GM19463 (cell line): Measurements from ENCODE around the gene PPP1R12C.
"Not testable (repeated sequence)": the region's sequence is repeated elsewhere in the genome, so short reads cannot be mapped to it uniquely, and the experiment has no call there.

ENCODE experiments used
- ATAC-seq: cut with Tn5 transposase; IDR thresholded peaks from one replicate; pipeline ENCODE4 v1.9.1; 2021; ENCODE audit warnings: mild to moderate bottlenecking, moderate library complexity; ENCODE audit not compliant: unreplicated experiment

PPP1R12C gene

DNA sequence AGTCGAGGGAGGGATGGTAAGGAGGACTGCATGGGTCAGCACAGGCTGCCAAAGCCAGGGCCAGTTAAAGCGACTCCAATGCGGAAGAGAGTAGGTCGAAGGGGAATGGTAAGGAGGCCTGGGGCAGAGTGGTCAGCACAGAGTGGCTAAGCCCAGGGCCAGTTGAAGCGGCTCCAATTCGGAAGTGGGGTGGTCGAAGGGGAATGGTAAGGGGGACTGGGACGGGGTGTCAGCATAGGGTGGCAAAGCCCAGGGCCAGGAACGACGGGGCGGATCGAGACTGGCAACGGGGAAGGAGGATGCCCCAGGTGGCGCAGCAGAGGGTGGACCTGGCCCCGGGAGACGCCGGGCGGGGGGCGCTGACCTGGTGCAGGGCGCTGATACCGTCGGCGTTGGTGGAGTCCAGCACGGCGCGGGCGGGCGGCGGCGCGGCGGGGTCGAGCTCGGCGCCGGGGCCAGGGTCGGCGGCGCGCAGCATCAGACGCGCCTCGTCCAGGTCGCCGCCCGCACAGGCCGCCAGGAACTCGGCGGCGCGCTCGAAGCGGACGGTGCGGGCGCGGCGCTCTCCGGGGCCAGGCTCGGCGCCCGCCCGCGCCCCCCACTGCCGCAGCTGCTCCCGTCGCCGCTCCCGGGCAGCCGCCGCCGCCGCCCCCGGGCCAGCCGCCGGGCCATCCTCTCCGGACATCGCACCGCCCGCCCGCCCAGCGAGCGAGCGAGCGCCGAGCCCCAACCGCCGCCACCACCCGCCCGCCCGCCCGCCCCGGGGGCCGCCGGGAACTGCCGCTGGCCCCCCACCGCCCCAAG, at the start of gene PPP1R12C:
PPP1R12C (minus strand) TSS at position 779 of the 804 bp plus-strand sequence; CDS start at position 685, 94 bp downstream.
- peak; percentile 5 for ATAC-seq

DNA sequence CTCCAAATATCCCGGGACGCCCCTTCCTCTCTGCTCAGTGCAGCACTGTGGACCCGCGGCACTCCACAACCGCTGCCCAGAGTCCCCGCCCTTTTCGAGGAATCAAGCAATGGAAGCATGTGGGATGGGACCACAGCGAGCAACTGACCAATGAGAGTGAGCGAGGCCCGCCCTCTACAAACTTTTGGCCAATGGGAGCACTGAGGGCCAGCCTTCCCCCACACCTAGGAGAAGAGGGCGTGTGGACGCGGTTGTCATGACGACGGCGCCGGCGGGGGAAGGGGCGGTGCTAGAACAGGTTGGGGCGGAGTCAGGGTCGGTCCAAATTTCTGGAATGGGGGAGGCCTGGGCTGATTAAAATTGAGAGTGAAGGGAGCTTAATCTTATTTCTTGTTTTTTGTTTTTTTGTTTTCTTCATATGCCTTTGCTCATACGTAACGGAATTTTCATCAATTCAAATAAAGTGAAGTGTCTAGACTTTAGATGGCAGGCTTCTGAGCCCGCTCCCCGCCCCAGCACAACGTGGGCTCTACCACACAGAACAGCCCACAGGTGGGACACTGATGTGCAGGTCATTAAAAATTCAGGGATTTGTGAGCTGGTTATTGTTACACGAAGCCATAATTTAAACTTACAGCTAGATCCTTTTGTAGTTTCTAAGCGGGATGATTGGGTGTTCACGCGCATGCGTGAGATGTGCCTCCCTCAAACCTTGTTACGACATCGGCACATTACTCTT, 49.3 kb upstream of the PPP1R12C start, which contains the start of gene DNAAF3:
DNAAF3 (minus strand) TSS at position 84 of the 739 bp plus-strand sequence. CDS start 200 bp downstream, outside the sequence.
- peak; percentile 87 for ATAC-seq

DNA sequence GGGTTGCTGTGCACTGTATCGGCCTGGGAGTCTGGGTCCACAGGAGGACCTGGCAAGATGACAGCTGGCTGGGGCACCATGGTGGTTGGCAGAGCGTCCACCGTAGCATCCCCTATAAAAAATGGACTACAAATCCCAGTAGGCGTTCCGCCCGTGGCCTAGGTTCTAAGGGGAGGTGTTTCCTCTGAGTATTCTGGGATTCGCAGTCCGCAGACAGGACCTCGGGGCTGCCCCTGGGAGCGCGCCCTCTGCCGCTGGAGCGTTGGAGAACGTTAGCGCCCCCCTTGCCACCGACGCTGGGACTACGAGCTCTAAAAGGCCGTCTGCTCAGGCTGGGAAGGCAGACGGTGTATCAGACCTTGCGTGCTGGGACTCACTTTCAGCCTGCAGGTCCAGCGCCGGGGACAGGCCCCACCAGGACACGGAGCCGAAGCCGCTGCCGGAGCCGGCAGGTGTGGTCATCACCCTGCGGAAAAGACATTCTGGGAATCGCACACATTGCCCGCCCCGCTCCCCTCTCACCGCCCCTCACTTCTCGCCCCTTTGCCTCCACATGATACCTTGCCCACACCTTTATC, 48.6 kb upstream of the PPP1R12C start:
- ATAC-seq: no peak

DNA sequence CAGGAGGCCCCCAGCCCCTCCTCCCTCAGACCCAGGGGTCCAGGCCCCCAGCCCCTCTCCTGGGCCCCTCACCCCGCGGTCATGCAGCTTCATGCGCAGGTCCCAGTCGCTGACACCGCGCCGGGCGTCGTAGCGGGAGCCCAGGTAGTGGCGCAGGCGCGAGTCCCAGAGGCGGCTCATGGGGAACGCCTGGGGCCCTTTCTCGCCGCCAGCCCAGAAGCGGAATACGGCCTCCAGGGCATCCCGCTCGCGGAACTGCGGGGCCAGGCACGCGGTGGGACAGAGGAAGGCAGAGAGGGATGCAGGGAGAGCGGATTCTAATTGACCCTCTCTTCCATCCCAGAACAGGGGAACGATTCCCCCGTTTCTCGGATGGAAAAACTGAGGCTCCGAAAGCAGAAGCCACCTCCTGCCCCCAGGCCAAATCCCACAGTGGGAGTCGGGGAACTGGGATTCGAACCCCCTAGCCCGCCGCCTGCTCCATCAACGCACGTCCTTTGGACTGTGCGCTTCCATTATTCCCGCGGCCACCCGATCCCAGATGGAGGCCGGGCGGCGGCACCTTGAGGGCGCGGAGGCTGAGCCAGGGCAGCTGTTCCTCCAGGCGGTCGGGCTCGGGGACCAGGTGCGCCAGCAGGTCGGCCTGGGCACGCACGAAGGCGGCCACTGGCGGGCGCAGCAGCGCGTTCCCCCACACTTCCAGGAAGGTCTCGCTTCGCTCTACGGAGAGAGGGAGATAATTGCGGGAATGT, 44.3 kb upstream of the PPP1R12C start:
- no peak for ATAC-seq

DNA sequence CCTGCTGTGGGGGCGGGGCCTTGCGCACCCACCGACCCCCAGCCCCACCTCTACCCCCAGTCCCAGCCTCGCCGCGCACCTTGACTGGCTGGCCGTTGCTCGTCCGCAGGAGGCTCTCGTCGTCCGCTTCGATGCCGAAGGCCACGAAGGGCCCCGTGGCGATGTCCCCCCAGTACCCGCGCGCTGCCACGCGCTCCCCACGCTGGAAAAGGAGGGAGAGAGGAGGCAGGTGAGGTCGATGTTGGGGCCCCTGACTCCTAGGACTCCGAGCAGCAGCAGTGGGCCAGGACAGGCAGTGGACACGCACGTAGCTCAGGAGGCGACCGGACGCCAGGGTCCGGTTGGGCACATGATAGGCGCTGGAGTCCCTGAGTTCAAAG, 43.5 kb upstream of the PPP1R12C start:
- ATAC-seq: peak; percentile 17

DNA sequence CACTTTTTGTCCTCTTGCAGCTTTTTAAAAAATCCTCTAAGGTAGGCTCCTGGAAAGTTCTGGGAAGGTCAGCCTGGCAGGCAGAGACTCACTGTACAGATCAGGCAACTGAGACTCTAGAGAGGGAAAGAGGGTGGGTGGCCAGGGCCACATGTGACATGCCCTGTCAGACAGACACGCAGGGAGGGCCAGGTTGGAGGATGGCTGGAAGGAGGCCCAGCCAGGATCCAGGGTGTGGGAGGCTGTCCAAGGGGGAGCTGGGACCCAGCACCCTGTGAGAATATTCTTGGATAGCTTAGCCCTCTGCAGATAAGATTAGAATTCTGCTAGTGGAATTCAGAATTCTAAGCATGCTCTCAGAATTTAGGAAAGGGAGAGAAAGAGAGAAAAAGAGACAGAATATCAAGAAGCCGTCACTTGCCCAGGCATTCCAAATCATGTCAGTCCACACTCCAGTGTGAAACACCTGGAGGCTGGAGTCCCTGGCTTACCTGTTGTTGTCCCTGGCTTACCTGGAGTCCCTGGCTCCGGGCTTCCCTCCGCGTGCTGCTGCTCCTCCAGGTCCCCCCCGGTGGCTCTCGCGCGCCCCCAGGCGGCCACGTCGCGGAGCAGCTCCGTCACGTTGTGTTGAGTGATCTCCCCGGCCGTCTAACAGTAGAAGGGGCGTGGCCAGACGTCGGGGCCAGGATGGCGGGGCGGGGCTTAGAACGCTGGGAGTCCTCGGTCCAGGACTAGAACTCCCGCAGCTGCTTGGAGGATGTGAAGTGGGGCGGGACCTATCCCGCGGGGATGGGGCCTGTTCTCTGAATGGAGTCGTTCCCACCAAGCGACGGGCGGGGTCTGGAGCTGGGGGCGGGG, 42.9 kb upstream of the PPP1R12C start:
- peak; percentile 68 for ATAC-seq

DNA sequence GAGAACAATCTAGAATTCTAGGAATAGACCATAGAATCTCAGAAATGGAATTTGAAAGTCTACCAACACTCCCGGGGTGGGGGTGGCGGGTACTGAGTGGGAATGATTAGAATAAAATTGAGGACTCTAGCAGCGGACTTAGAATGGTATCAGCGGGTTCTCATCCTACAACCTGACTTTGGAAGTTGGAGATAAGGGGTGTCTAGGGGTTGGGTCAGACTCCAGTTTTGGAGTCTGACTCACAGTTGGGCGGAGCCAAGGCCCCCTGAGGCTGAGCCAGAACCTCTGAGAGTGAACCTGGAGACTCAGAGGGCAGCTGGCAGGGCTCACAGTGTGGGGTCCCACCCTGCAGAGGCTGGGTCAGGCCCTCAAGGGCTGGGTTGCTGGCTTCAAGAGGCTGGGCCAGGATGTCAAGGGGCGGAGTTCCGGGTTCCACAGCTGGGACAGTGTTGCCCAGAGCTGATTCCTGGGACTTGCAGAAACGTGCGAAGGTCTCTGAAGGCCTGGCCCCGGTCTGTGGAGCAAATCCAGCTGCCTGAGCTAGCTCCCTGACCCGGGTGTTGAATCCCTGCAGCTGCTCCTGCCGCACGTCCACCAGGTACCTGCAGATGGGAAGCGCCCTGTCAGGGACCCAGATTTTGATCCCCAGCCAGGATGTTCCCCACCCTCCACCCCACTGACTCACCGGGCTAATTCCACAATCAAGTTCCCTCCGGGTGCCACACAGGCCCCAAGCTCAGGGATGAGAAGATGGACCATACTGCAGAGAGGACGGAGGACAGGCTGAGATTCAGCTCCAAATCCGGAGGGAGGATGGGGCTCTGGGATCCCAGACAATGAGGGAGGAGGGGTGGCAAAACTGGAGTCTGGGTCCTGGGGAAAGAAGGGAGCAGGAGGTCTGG, 41.7 kb upstream of the PPP1R12C start:
- ATAC-seq: no peak

DNA sequence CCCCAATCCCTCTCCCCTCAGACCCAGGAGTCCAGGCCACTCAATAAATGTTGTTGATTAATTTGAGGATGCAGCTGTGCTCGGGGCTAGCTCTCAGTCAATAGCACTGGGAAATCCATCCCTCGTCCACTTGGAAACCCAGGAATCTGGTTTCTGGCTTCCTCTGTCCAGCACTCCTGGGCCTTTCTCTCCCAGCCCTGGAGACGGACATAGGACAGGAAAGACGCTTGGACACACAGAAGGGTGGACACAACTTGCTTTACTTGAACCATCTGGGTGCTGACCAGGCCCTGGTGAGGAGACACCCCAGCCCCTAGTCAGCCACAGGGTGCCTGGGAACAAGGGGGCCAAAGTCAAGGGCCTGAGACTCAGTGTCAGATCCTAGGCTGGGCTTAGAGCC, 41.0 kb upstream of the PPP1R12C start:
- no peak for ATAC-seq

DNA sequence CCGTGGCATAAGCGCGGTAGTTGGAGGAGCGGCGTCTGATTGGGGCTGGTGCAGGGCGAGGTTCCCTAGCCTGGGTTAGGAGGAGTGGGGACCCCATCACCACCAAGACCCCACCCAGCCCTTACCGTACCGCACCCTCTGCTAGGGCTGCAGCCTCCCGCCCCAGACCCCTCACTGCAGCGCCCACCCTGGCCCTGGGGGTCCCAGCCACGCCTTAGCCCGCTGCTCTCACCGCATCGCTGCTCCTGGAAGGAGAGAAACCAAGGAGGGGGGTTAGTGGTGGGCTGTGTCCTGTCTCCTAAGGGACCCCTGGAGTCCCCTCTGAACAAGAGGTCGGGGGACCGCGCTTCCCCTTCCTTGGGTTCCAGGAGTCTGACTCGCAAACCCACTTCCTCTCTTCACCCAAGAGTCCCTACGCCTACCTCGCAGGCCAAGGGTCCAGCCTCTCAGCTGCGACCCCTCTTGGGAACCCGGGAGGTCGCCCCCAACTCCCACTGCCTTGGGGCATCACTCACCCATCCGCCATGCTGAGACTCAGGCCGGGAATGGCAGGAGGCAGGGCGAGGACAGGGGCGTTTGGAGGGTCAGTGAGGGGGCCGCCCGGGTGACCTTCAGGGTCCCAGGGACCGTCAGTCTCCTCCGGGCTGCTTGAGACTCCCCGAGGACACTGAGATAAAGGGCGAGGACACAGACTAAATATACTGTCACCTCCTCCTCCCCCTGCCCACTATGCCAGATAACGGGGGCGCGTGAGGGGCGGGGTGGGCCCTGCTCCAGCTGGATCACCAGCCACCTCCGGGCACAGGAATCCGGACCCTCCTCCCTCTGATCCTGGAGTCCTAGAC, 39.8 kb upstream of the PPP1R12C start, which contains the start of gene TNNI3:
TNNI3 (minus strand) TSS at position 669 of the 845 bp plus-strand sequence; CDS start at position 526, 143 bp downstream.
- no peak for ATAC-seq

DNA sequence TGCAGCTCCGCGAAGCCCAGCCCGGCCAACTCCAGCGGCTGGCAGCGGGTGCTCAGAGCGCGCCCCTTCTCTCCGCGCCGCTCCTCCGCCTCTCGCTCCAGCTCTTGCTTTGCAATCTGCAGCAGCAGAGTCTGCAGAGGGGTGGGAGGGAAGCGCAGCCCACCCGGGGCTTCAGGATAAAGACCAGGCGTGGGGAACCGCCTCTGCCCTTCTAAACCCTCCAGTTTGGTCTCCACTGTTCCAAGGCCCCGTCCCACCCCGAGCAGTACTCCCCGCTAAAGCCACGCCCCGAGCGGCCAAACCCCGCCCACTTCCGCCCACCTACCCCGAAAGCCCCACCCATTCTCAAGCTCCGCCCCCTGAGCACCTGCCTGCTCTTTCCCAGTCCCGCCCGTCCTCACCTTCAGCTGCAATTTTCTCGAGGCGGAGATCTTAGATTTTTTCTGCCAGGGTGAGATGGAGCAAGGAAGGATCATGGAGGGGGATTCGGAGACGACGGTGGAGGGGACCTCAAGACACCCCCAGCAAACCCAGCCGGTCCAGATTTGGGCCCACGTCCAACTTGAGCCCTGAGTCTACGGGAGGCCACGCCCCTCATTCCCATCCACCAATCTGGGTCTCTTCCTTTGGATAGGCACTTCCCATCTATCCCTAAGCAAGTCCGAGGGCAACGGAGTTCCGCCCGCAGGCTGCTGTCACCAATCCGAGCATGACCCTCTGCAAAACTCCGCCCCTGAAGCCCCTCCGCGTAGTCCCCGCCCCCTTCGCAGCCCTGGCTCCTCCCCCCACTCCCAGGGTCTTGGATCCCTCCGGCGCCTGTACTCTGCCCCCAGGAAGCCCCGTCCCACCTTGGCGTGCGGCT, 39.0 kb upstream of the PPP1R12C start:
- ATAC-seq: no peak

DNA sequence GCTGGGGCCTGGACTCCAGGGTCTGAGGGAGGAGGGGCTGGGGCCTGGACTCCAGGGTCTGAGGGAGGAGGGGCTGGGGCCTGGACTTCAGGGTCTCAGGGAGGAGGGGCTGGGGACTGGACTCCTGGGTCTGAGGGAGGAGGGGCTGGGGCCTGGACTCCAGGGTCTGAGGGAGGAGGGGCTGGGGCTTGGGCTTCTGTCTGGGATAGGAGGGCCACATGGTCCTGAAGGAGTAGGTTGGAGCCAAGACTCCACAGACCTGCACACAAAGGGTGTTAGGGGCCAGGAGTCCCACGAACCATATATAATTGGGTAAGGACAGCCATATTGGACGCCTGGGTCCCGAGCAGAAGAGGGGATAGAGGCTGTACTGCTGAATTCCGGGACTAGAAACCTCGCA, 38.3 kb upstream of the PPP1R12C start:
- not testable (repeated sequence) for ATAC-seq

DNA sequence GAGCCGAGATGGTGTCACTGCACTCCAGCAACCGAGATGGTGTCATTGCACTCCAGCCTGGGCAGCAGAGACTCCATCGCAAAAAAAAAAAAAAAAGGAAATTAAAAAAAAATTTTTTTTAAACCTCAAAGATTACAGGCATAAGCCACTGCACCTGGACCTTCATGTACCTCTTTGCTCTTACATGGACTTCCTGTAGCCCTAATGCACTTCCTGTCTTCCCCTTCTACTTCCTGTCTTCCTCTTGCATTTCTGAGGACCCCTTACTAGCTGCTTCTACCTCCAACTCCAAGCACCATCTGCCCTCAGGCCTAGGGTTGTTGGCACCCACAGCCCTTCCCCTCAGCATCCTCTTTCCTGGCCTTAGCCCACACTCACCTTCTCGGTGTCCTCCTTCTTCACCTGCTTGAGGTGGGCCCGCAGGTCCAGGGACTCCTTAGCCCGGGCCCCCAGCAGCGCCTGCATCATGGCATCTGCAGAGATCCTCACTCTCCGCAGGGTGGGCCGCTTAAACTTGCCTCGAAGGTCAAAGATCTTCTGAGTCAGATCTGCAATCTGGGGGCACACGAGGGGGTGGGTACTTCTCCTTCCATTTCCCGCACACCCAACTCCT, 36.3 kb upstream of the PPP1R12C start:
- no peak for ATAC-seq

DNA sequence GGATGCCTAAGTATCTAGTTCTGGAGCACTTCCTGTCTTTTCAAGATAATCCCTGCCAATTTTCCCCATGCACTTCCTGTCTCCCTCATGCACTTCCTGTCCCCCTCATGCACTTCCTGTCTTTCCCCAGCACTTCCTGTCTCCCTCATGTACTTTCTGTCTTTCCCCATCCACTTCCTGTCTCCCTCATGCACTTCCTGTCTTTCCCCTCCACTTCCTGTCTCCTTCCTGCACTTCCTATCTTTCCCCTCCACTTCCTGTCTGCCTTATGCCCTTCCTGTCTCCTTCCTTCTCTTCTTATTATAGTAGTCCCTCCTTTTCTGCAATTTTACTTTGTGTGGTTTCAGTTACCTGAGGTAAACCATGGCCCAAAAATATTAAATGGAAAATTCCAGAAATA, 34.6 kb upstream of the PPP1R12C start:
- ATAC-seq: no peak

DNA sequence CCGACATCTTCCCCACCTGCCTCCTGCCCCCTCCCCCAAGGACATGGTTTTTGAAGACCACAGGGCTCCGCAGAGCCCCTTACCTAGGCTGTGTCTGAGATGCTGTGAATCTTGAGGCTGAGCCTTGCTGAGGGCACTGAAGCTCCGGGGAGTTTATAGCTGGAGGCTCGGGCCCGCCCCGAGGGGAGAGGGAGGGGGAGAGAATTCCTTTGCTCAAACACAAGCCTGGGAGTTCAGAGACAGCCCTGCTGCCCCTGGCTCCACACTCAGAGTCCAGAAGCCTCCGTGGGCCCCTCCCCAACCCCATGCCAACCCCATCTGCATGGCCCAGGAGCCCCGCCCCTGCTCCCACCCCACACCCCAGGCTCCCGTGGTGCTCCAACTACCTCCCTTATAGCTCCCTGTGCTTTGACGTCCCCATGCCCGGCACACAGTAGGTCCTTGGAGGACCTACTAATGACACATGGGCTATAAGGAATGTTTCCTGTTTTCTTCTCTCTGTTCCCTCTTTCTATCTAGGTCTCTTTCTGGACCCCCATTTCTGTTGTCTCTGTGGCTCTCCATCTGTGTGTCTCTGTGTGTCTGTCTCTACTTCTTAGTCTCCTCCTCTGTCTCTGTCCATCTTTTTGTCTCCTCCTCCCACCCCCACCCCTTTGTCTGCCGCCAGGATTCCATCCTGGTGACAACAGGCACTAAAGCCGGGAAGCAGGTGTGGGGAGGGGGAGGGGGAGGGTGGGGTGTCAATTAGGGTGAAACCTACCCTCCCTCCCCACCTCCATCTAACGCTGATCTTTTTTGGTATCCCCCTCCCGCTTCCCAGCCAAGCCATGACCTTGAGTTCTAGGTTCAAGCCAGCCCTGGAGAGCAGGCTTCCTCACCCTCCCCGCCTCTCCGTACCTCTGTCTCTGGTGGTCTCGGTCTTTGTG, 31.9 kb upstream of the PPP1R12C start, which contains the start of gene TNNT1:
TNNT1 (minus strand) TSS at position 129 of the 926 bp plus-strand sequence. CDS start 2,049 bp downstream, outside the sequence.
- ATAC-seq: no peak

DNA sequence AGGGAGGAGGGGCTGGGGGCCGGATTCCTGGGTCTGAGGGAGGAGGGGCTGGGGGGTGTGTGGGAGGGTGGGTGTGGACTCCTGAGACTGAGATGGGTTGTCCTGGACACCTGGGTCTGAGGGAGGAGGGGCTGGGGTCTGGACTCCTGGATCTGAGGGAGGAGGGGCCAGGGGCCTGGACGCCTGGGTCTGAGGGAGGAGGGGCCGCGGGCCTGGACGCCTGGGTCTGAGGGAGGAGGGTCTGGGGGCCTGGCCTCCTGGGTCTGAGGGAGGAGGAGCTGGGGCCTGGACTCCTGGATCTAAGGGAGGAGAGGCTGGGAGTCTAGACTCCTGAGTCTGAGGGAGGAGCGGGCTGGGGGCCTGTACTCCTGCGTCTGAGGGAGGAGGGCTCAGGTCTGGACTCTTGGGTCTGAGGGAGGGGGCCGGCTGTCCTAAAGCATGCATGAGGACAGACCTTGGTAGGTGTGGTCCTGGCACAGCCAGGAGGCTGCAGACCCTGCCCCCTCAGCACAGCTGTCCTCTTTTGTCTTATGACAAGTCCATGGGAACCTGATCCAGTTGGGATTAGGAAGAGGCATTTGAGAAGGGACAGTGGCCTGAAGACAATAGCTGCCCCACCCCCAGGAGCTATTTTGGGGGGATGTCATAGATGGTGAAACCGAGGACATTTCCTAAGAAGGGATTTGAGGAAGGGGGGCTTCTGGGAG, 30.3 kb upstream of the PPP1R12C start:
- no peak for ATAC-seq
